Measurements from ENCODE around the gene NMB.
"Not testable (repeated sequence)": the region's sequence is repeated elsewhere in the genome, so short reads cannot be mapped to it uniquely, and the experiment has no call there.

The NMB gene

DNA sequence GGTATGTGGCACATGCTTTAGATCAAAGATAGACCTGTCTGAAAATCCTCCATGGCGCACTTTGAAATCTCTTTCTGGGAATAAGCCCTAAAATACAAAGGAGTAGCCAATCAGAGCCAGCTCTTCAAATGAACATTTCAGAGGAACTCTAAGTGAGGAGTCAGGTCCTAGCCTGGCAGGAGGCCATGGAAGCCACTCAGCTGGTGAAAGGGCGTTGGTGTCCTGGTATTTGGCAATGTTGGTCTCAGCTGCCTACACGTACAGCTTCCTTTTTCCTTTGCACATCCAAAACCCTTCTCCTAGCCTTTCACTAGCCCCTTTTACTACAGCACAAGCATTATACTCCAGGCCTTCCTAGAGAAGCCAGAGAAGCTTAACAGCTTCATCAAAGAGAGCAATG is 9.5 kb downstream of the NMB start:
- no peak for DNase-seq
- no peak overlapping the region for H3K4me3 ChIP-seq (ENCODE audit: control insufficient read depth in 1 of 7, extremely low read depth in 1 of 7, insufficient read depth in 4 of 7, low read depth in 2 of 7, low read length in 6 of 7)
- no peaks in the 10 kb centered on the region for H3K9me3 ChIP-seq (ENCODE audit: control extremely low read depth in 1 of 5, control insufficient read depth in 4 of 5, insufficient read depth in 2 of 5, low read depth in 1 of 5, low read length in 4 of 5)
- ChIA-PET POLR2A (no interaction called here), CTCF (interaction anchor here (1.2 to 1.9 kb wide), 3 partner anchors 11 to 63 kb away, joined by 3 to 9 read pairs (median 6); no protein-coding TSS in a partner anchor)
- H3K27ac ChIP-seq (ENCODE audit: insufficient read depth in 1 of 2, low read depth in 1 of 2, low read length in 2 of 2, poor library complexity in 1 of 2, severe bottlenecking in 2 of 2) = peak overlapping the region in 1 of 2 experiments; percentile 8
- no peaks in the 10 kb centered on the region for H3K27me3 ChIP-seq (replicated peaks in 2 of 5; ENCODE audit: control insufficient read depth in 4 of 5, insufficient read depth in 5 of 5, low read length in 4 of 5)
- WGBS (ENCODE audit: insufficient coverage) = 100% methylated on average over 1 of the region's 3 CpGs
- H3K4me1 ChIP-seq (ENCODE audit: control extremely low read depth in 1 of 4, control insufficient read depth in 4 of 4, insufficient read depth in 4 of 4, low read length in 3 of 4) = peaks cover 6 to 14% (median 9%) of the 10 kb centered on the region in 4 experiments
- H3K36me3 ChIP-seq (ENCODE audit: control insufficient read depth in 4 of 4, insufficient read depth in 4 of 4, low read length in 3 of 4) = peaks cover 21 to 69% (median 53%) of the 10 kb centered on the region in 4 experiments

GRCh38 chr15:84647726-84648125 is 10.3 kb downstream of the NMB start:
- Histone ChIP-seq H3K9me3 (ENCODE audit: control extremely low read depth in 1 of 5, control insufficient read depth in 4 of 5, insufficient read depth in 2 of 5, low read depth in 1 of 5, low read length in 4 of 5) (no peaks in the 10 kb centered on the region), H3K27me3 (replicated peaks in 2 of 5; ENCODE audit: control insufficient read depth in 4 of 5, insufficient read depth in 5 of 5, low read length in 4 of 5) (no peaks in the 10 kb centered on the region), H3K36me3 (ENCODE audit: control insufficient read depth in 4 of 4, insufficient read depth in 4 of 4, low read length in 3 of 4) (peaks cover 21 to 77% (median 58%) of the 10 kb centered on the region in 4 experiments), H3K4me1 (ENCODE audit: control extremely low read depth in 1 of 4, control insufficient read depth in 4 of 4, insufficient read depth in 4 of 4, low read length in 3 of 4) (peaks cover 2 to 6% (median 4%) of the 10 kb centered on the region in 4 experiments), H3K27ac (ENCODE audit: insufficient read depth in 1 of 2, low read depth in 1 of 2, low read length in 2 of 2, poor library complexity in 1 of 2, severe bottlenecking in 2 of 2) (no peak overlapping the region), H3K4me3 (ENCODE audit: control insufficient read depth in 1 of 7, extremely low read depth in 1 of 7, insufficient read depth in 4 of 7, low read depth in 2 of 7, low read length in 6 of 7) (no peak overlapping the region)
- DNase-seq = no peak
- ChIA-PET CTCF (interaction anchor here (1.2 to 1.9 kb wide), 4 partner anchors 10 to 64 kb away, joined by 3 to 9 read pairs (median 4); no protein-coding TSS in a partner anchor), POLR2A (no interaction called here)

DNA sequence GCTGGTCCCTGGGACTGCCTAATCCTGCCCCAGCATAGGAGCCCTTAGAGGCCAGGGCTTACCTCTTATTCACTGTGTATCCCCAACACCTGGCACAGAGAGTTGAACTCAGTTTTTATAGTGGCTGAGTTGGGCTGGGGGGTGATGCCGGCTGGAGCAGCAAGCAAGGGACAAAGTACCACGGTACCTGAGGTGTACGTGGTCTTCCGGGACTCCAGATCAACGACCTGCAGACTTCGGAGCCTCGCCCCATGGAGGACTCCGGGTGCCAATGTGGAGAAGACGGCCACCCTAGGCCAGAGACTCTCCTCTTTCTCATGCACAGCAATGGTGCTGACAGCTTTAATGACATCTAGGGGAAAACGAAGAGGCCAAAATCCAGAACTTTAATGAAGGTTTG is 12.0 kb downstream of the NMB start:
- DNase-seq = no peak
- Histone ChIP-seq H3K4me1 (ENCODE audit: control extremely low read depth in 1 of 4, control insufficient read depth in 4 of 4, insufficient read depth in 4 of 4, low read length in 3 of 4) (no peaks in the 10 kb centered on the region), H3K27ac (ENCODE audit: insufficient read depth in 1 of 2, low read depth in 1 of 2, low read length in 2 of 2, poor library complexity in 1 of 2, severe bottlenecking in 2 of 2) (no peak overlapping the region), H3K27me3 (replicated peaks in 2 of 5; ENCODE audit: control insufficient read depth in 4 of 5, insufficient read depth in 5 of 5, low read length in 4 of 5) (no peaks in the 10 kb centered on the region), H3K4me3 (ENCODE audit: control insufficient read depth in 1 of 7, extremely low read depth in 1 of 7, insufficient read depth in 4 of 7, low read depth in 2 of 7, low read length in 6 of 7) (no peak overlapping the region), H3K36me3 (ENCODE audit: control insufficient read depth in 4 of 4, insufficient read depth in 4 of 4, low read length in 3 of 4) (peaks cover 21 to 82% (median 64%) of the 10 kb centered on the region in 4 experiments), H3K9me3 (ENCODE audit: control extremely low read depth in 1 of 5, control insufficient read depth in 4 of 5, insufficient read depth in 2 of 5, low read depth in 1 of 5, low read length in 4 of 5) (no peaks in the 10 kb centered on the region)
- ChIA-PET CTCF (interaction anchor here (0.6 kb wide), 1 partner anchor 10 kb away, joined by 3 read pairs; no protein-coding TSS in a partner anchor), POLR2A (no interaction called here)
- 96% methylated on average over 9 of the region's 10 CpGs for WGBS (ENCODE audit: insufficient coverage)

DNA sequence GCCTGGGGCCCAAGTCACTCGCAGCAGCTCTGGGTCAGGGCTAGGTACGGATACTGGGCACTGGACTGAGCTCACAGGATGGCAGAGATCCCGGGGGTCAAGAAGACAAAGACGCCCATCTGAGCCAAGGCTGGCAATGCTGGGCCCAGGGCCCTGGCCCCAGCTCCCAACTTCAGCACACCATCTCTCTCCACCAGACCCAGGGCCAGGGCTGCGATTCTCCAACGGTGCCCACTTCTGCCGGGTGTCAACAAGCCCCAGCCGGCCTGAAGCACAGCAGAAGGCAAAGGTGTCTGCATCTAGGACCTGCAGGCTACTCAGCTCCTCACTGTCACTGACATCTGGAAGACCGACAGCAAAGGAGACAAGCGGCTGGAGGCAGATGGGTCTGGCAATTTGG is 12.5 kb downstream of the NMB start:
- CTCF ChIA-PET = no interaction called here
- POLR2A ChIA-PET = no interaction called here

GRCh38 chr15:84643838-84644237 is 14.2 kb downstream of the NMB start:
- POLR2A ChIA-PET = no interaction called here
- no peaks in the 10 kb centered on the region for H3K27me3 ChIP-seq (replicated peaks in 2 of 5; ENCODE audit: control insufficient read depth in 4 of 5, insufficient read depth in 5 of 5, low read length in 4 of 5)
- H3K4me1 ChIP-seq (ENCODE audit: control extremely low read depth in 1 of 4, control insufficient read depth in 4 of 4, insufficient read depth in 4 of 4, low read length in 3 of 4) = no peaks in the 10 kb centered on the region
- no peak overlapping the region for H3K4me3 ChIP-seq (ENCODE audit: control insufficient read depth in 1 of 7, extremely low read depth in 1 of 7, insufficient read depth in 4 of 7, low read depth in 2 of 7, low read length in 6 of 7)
- 86% methylated on average over 5 of the region's 6 CpGs for WGBS (ENCODE audit: insufficient coverage)
- DNase-seq = no peak
- no peaks in the 10 kb centered on the region for H3K9me3 ChIP-seq (ENCODE audit: control extremely low read depth in 1 of 5, control insufficient read depth in 4 of 5, insufficient read depth in 2 of 5, low read depth in 1 of 5, low read length in 4 of 5)
- no peak overlapping the region for H3K27ac ChIP-seq (ENCODE audit: insufficient read depth in 1 of 2, low read depth in 1 of 2, low read length in 2 of 2, poor library complexity in 1 of 2, severe bottlenecking in 2 of 2)
- H3K36me3 ChIP-seq (ENCODE audit: control insufficient read depth in 4 of 4, insufficient read depth in 4 of 4, low read length in 3 of 4) = peaks cover 24 to 90% (median 73%) of the 10 kb centered on the region in 4 experiments
- CTCF ChIA-PET = interaction anchor here (1.2 kb wide), 1 partner anchor 10 kb away, joined by 4 read pairs; the partner anchor contains the start of gene WDR73

More for the DNA sequence above, 12.5 kb downstream of the NMB start:
- DNase-seq = no peak
- Histone ChIP-seq H3K4me3 (ENCODE audit: control insufficient read depth in 1 of 7, extremely low read depth in 1 of 7, insufficient read depth in 4 of 7, low read depth in 2 of 7, low read length in 6 of 7) (no peak overlapping the region), H3K36me3 (ENCODE audit: control insufficient read depth in 4 of 4, insufficient read depth in 4 of 4, low read length in 3 of 4) (peaks cover 21 to 86% (median 67%) of the 10 kb centered on the region in 4 experiments), H3K4me1 (ENCODE audit: control extremely low read depth in 1 of 4, control insufficient read depth in 4 of 4, insufficient read depth in 4 of 4, low read length in 3 of 4) (no peaks in the 10 kb centered on the region), H3K9me3 (ENCODE audit: control extremely low read depth in 1 of 5, control insufficient read depth in 4 of 5, insufficient read depth in 2 of 5, low read depth in 1 of 5, low read length in 4 of 5) (no peaks in the 10 kb centered on the region), H3K27ac (ENCODE audit: insufficient read depth in 1 of 2, low read depth in 1 of 2, low read length in 2 of 2, poor library complexity in 1 of 2, severe bottlenecking in 2 of 2) (no peak overlapping the region), H3K27me3 (replicated peaks in 2 of 5; ENCODE audit: control insufficient read depth in 4 of 5, insufficient read depth in 5 of 5, low read length in 4 of 5) (no peaks in the 10 kb centered on the region)
- 98% methylated on average over 6 of the region's 10 CpGs for WGBS (ENCODE audit: insufficient coverage)

- H3K9me3 ChIP-seq (ENCODE audit: control extremely low read depth in 1 of 5, control insufficient read depth in 4 of 5, insufficient read depth in 2 of 5, low read depth in 1 of 5, low read length in 4 of 5); POLR2A ChIA-PET; DNase-seq; H3K4me1 ChIP-seq (ENCODE audit: control extremely low read depth in 1 of 4, control insufficient read depth in 4 of 4, insufficient read depth in 4 of 4, low read length in 3 of 4); H3K4me3 ChIP-seq (ENCODE audit: control insufficient read depth in 1 of 7, extremely low read depth in 1 of 7, insufficient read depth in 4 of 7, low read depth in 2 of 7, low read length in 6 of 7); H3K27ac ChIP-seq (ENCODE audit: insufficient read depth in 1 of 2, low read depth in 1 of 2, low read length in 2 of 2, poor library complexity in 1 of 2, severe bottlenecking in 2 of 2); H3K27me3 ChIP-seq (replicated peaks in 2 of 5; ENCODE audit: control insufficient read depth in 4 of 5, insufficient read depth in 5 of 5, low read length in 4 of 5): not testable (repeated sequence)
- 94% methylated on average over 2 of the region's 2 CpGs for WGBS (ENCODE audit: insufficient coverage)
- CTCF ChIA-PET = interaction anchor here (0.6 kb wide), 1 partner anchor 125 kb away, joined by 3 read pairs; no protein-coding TSS in a partner anchor
- H3K36me3 ChIP-seq (ENCODE audit: control insufficient read depth in 4 of 4, insufficient read depth in 4 of 4, low read length in 3 of 4) = peaks cover 17 to 85% (median 72%) of the 10 kb centered on the region in 4 experiments
Measured at GRCh38 chr15:84642640-84643039, 15.4 kb downstream of the NMB start.

- CTCF ChIA-PET = interaction anchor here (0.6 kb wide), 1 partner anchor 125 kb away, joined by 3 read pairs; no protein-coding TSS in a partner anchor
- H3K27ac ChIP-seq (ENCODE audit: insufficient read depth in 1 of 2, low read depth in 1 of 2, low read length in 2 of 2, poor library complexity in 1 of 2, severe bottlenecking in 2 of 2); H3K4me3 ChIP-seq (ENCODE audit: control insufficient read depth in 1 of 7, extremely low read depth in 1 of 7, insufficient read depth in 4 of 7, low read depth in 2 of 7, low read length in 6 of 7); H3K27me3 ChIP-seq (replicated peaks in 2 of 5; ENCODE audit: control insufficient read depth in 4 of 5, insufficient read depth in 5 of 5, low read length in 4 of 5); DNase-seq; H3K9me3 ChIP-seq (ENCODE audit: control extremely low read depth in 1 of 5, control insufficient read depth in 4 of 5, insufficient read depth in 2 of 5, low read depth in 1 of 5, low read length in 4 of 5); H3K4me1 ChIP-seq (ENCODE audit: control extremely low read depth in 1 of 4, control insufficient read depth in 4 of 4, insufficient read depth in 4 of 4, low read length in 3 of 4): not testable (repeated sequence)
- WGBS (ENCODE audit: insufficient coverage) = 95% methylated on average over 8 of the region's 9 CpGs
- POLR2A ChIA-PET = interaction anchor here (0.7 kb wide), 1 partner anchor 51 kb away, joined by 3 read pairs; no protein-coding TSS in a partner anchor
- H3K36me3 ChIP-seq (ENCODE audit: control insufficient read depth in 4 of 4, insufficient read depth in 4 of 4, low read length in 3 of 4) = peaks cover 14 to 84% (median 67%) of the 10 kb centered on the region in 4 experiments
Measured at GRCh38 chr15:84641871-84642270, 16.1 kb downstream of the NMB start.

All from common myeloid progenitor, CD34-positive (primary cell).